Measurements from ENCODE around the gene CLDN9.

CLDN9 gene

GRCh38 chr16:3022684-3023414, 10.1 kb downstream of the CLDN9 start:
- H3K27ac ChIP-seq (ENCODE audit: low read depth, low read length) = peak overlapping the region; percentile 92
- peak overlapping the region; percentile 84 to 88 for H3K4me3 ChIP-seq (ENCODE audit: low read depth in 1 of 2, low read length in 2 of 2)
- H3K9ac ChIP-seq (ENCODE audit: low read length) = peak overlapping the region; percentile 92
- peaks cover 11% of the 10 kb centered on the region for H3K36me3 ChIP-seq (ENCODE audit: insufficient read depth, low read length)
- no peaks in the 10 kb centered on the region for H3K9me3 ChIP-seq (ENCODE audit: low read length)
- peaks cover 7 to 11% of the 10 kb centered on the region in 2 donors for H3K27me3 ChIP-seq (ENCODE audit: control insufficient read depth in 1 of 2, insufficient read depth in 2 of 2, low read length in 2 of 2)
- peaks cover 24% of the 10 kb centered on the region for H3K4me1 ChIP-seq (ENCODE audit: insufficient read depth, low read length)

GRCh38 chr16:3023415-3023668, 10.6 kb downstream of the CLDN9 start:
- H3K4me1 ChIP-seq (ENCODE audit: insufficient read depth, low read length) = peaks cover 24% of the 10 kb centered on the region
- H3K27me3 ChIP-seq (ENCODE audit: control insufficient read depth in 1 of 2, insufficient read depth in 2 of 2, low read length in 2 of 2) = peaks cover 2 to 6% of the 10 kb centered on the region in 2 donors
- peak overlapping the region; percentile 92 for H3K9ac ChIP-seq (ENCODE audit: low read length)
- H3K27ac ChIP-seq (ENCODE audit: low read depth, low read length) = peak overlapping the region; percentile 92
- H3K36me3 ChIP-seq (ENCODE audit: insufficient read depth, low read length) = peaks cover 11% of the 10 kb centered on the region
- no peaks in the 10 kb centered on the region for H3K9me3 ChIP-seq (ENCODE audit: low read length)
- H3K4me3 ChIP-seq (ENCODE audit: low read depth in 1 of 2, low read length in 2 of 2) = peak overlapping the region; percentile 84 to 88

- peak within 1 kb of the TSS; percentile 92 for H3K9ac ChIP-seq (ENCODE audit: low read length)
- peak within 1 kb of the TSS; percentile 84 to 88 for H3K4me3 ChIP-seq (ENCODE audit: low read depth in 1 of 2, low read length in 2 of 2)
- H3K27me3 ChIP-seq (ENCODE audit: control insufficient read depth in 1 of 2, insufficient read depth in 2 of 2, low read length in 2 of 2) = peaks cover 2 to 6% of the 10 kb centered on the region in 2 donors
- peak within 1 kb of the TSS; percentile 92 for H3K27ac ChIP-seq (ENCODE audit: low read depth, low read length)
- H3K9me3 ChIP-seq (ENCODE audit: low read length) = no peaks in the 10 kb centered on the region
- peaks cover 11% of the 10 kb centered on the region for H3K36me3 ChIP-seq (ENCODE audit: insufficient read depth, low read length)
- peaks cover 29% of the 10 kb centered on the region for H3K4me1 ChIP-seq (ENCODE audit: insufficient read depth, low read length)
Observed at GRCh38 chr16:3023669-3024478, 11.2 kb downstream of the CLDN9 start, which contains the start of the genes HCFC1R1 and THOC6. TSS of gene HCFC1R1 (minus strand) at chr16:3023942. CDS start at chr16:3023941, 1 bp downstream. TSS of gene THOC6 (plus strand) at chr16:3024035. CDS start at chr16:3024327, 292 bp downstream.

GRCh38 chr16:3025032-3026002, 12.6 kb downstream of the CLDN9 start:
- no peak overlapping the region for H3K27ac ChIP-seq (ENCODE audit: low read depth, low read length)
- H3K4me3 ChIP-seq (ENCODE audit: low read depth in 1 of 2, low read length in 2 of 2) = no peak overlapping the region
- no peak overlapping the region for H3K9ac ChIP-seq (ENCODE audit: low read length)
- H3K27me3 ChIP-seq (ENCODE audit: control insufficient read depth in 1 of 2, insufficient read depth in 2 of 2, low read length in 2 of 2) = peaks cover 7 to 19% of the 10 kb centered on the region in 2 donors
- no peaks in the 10 kb centered on the region for H3K9me3 ChIP-seq (ENCODE audit: low read length)
- peaks cover 33% of the 10 kb centered on the region for H3K4me1 ChIP-seq (ENCODE audit: insufficient read depth, low read length)
- H3K36me3 ChIP-seq (ENCODE audit: insufficient read depth, low read length) = peaks cover 11% of the 10 kb centered on the region

GRCh38 chr16:3026003-3026378, 13.3 kb downstream of the CLDN9 start:
- Histone ChIP-seq H3K27me3 (ENCODE audit: control insufficient read depth in 1 of 2, insufficient read depth in 2 of 2, low read length in 2 of 2) (peaks cover 7 to 26% of the 10 kb centered on the region in 2 donors), H3K27ac (ENCODE audit: low read depth, low read length) (no peak overlapping the region), H3K9ac (ENCODE audit: low read length) (no peak overlapping the region), H3K36me3 (ENCODE audit: insufficient read depth, low read length) (peaks cover 11% of the 10 kb centered on the region), H3K9me3 (ENCODE audit: low read length) (no peaks in the 10 kb centered on the region), H3K4me3 (ENCODE audit: low read depth in 1 of 2, low read length in 2 of 2) (no peak overlapping the region), H3K4me1 (ENCODE audit: insufficient read depth, low read length) (peaks cover 33% of the 10 kb centered on the region)

- Histone ChIP-seq H3K27ac (ENCODE audit: low read depth, low read length) (no peak overlapping the region), H3K27me3 (ENCODE audit: control insufficient read depth in 1 of 2, insufficient read depth in 2 of 2, low read length in 2 of 2) (peaks cover 7 to 33% of the 10 kb centered on the region in 2 donors), H3K36me3 (ENCODE audit: insufficient read depth, low read length) (peaks cover 11% of the 10 kb centered on the region), H3K4me1 (ENCODE audit: insufficient read depth, low read length) (peaks cover 29% of the 10 kb centered on the region), H3K4me3 (ENCODE audit: low read depth in 1 of 2, low read length in 2 of 2) (no peak overlapping the region), H3K9me3 (ENCODE audit: low read length) (no peaks in the 10 kb centered on the region), H3K9ac (ENCODE audit: low read length) (no peak overlapping the region)
Observed at GRCh38 chr16:3026609-3027488, 14.1 kb downstream of the CLDN9 start.

GRCh38 chr16:3027489-3027795, 14.7 kb downstream of the CLDN9 start:
- peaks cover 23% of the 10 kb centered on the region for H3K4me1 ChIP-seq (ENCODE audit: insufficient read depth, low read length)
- H3K9ac ChIP-seq (ENCODE audit: low read length) = no peak overlapping the region
- peaks cover 11% of the 10 kb centered on the region for H3K36me3 ChIP-seq (ENCODE audit: insufficient read depth, low read length)
- H3K27ac ChIP-seq (ENCODE audit: low read depth, low read length) = no peak overlapping the region
- no peak overlapping the region for H3K4me3 ChIP-seq (ENCODE audit: low read depth in 1 of 2, low read length in 2 of 2)
- peaks cover 7 to 33% of the 10 kb centered on the region in 2 donors for H3K27me3 ChIP-seq (ENCODE audit: control insufficient read depth in 1 of 2, insufficient read depth in 2 of 2, low read length in 2 of 2)
- no peaks in the 10 kb centered on the region for H3K9me3 ChIP-seq (ENCODE audit: low read length)

GRCh38 chr16:3027983-3028715, 15.4 kb downstream of the CLDN9 start:
- Histone ChIP-seq H3K9ac (ENCODE audit: low read length) (no peak overlapping the region), H3K36me3 (ENCODE audit: insufficient read depth, low read length) (peaks cover 11% of the 10 kb centered on the region), H3K27me3 (ENCODE audit: control insufficient read depth in 1 of 2, insufficient read depth in 2 of 2, low read length in 2 of 2) (peaks cover 7 to 33% of the 10 kb centered on the region in 2 donors), H3K4me1 (ENCODE audit: insufficient read depth, low read length) (peaks cover 16% of the 10 kb centered on the region), H3K27ac (ENCODE audit: low read depth, low read length) (no peak overlapping the region), H3K9me3 (ENCODE audit: low read length) (no peaks in the 10 kb centered on the region), H3K4me3 (ENCODE audit: low read depth in 1 of 2, low read length in 2 of 2) (no peak overlapping the region)

GRCh38 chr16:3028716-3029319, 16.1 kb downstream of the CLDN9 start:
- no peaks in the 10 kb centered on the region for H3K9me3 ChIP-seq (ENCODE audit: low read length)

More at GRCh38 chr16:3028716-3029319, 16.1 kb downstream of the CLDN9 start:
- Histone ChIP-seq H3K4me3 (ENCODE audit: low read depth in 1 of 2, low read length in 2 of 2) (no peak overlapping the region), H3K4me1 (ENCODE audit: insufficient read depth, low read length) (peaks cover 13% of the 10 kb centered on the region), H3K9ac (ENCODE audit: low read length) (no peak overlapping the region), H3K27ac (ENCODE audit: low read depth, low read length) (no peak overlapping the region), H3K36me3 (ENCODE audit: insufficient read depth, low read length) (peaks cover 11% of the 10 kb centered on the region), H3K27me3 (ENCODE audit: control insufficient read depth in 1 of 2, insufficient read depth in 2 of 2, low read length in 2 of 2) (peaks cover 7 to 34% of the 10 kb centered on the region in 2 donors)

Data from muscle layer of colon (tissue), 2 donors.